Panc1 (cell line): ENCODE measurements around the gene PXDN. TPM values are rescaled to one million over a fixed set of nuclear protein-coding genes. Genes with fewer than 3 reads are reported as not detected.

Source experiments
- ATAC-seq: fragments of 200-7000 bp; cut with Tn5 transposase; 2 replicates; pipeline ENCODE4 v1.9.1; 2020; ENCODE audit warnings: mild to moderate bottlenecking, moderate library complexity
- BruUV-seq: library from RNA; stranded (reverse); fragments of 400-500 nt; replicated peaks from 2 replicates; lab custom pipeline; 2021; lab: Mats Ljungman, UMichigan
- CTCF ChIA-PET: fragments of 300-600 bp; sonication (Branson Sonifier 250); formaldehyde crosslinking; loops from one replicate; lab custom pipeline; 2022; ENCODE audit warnings: antibody characterized with exemption; lab: Charles Lee
- POLR2A ChIA-PET: fragments of 300-600 bp; sonication (Branson Sonifier 250); formaldehyde crosslinking; loops from one replicate; lab custom pipeline; 2022; ENCODE audit warnings: antibody characterized with exemption; lab: Charles Lee
- DNase-seq: peaks from one replicate; pipeline ENCODE4 v3.0.0-alpha.2; 2010; ENCODE audit warnings: low read depth, low spot score
- H3K27ac ChIP-seq: 2 replicates; pipeline ENCODE4 v1.5.1; 2011; ENCODE audit warnings: mild to moderate bottlenecking, low read length, inconsistent platforms
- H3K27me3 ChIP-seq: fragments of 200-500 bp; sonication (Bioruptor generic); 2 replicates; pipeline ENCODE4 v1.6.0; 2014; ENCODE audit warnings: low read length, inconsistent platforms; ENCODE audit not compliant: control insufficient read depth, insufficient read depth
- H3K36me3 ChIP-seq: fragments of 200-500 bp; sonication (Bioruptor generic); 2 replicates; pipeline ENCODE4 v1.5.1; 2014; ENCODE audit warnings: inconsistent platforms, mild to moderate bottlenecking, low read length, moderate library complexity; ENCODE audit not compliant: control insufficient read depth, insufficient read depth
- H3K4me1 ChIP-seq: 2 replicates; pipeline ENCODE4 v1.5.1; 2011; ENCODE audit warnings: inconsistent platforms, mild to moderate bottlenecking, low read length, moderate library complexity; ENCODE audit not compliant: control insufficient read depth, insufficient read depth
- H3K4me3 ChIP-seq, 2 experiments: 2 replicates each; pipeline ENCODE4 v1.5.1; 2011 to 2012; ENCODE audit warnings: low read depth in 2 of 2, low read length in 2 of 2, mild to moderate bottlenecking in 2 of 2, inconsistent platforms in 1 of 2, moderate library complexity in 1 of 2
- H3K9me3 ChIP-seq: fragments of 200-500 bp; sonication (Bioruptor generic); 2 replicates; pipeline ENCODE4 v1.5.1; 2014; ENCODE audit warnings: low read depth, mild to moderate bottlenecking, inconsistent platforms, low read length, moderate library complexity; ENCODE audit not compliant: control insufficient read depth, insufficient read depth
- POLR2AphosphoS5 ChIP-seq: IDR thresholded peaks from 2 replicates; pipeline ENCODE4 v1.6.1; 2012; ENCODE audit warnings: mild to moderate bottlenecking, low read depth, low read length, moderate library complexity
- SIN3A ChIP-seq: IDR thresholded peaks from 2 replicates; pipeline ENCODE4 v1.6.1; 2012; ENCODE audit warnings: low read depth, mild to moderate bottlenecking, low read length, moderate library complexity, borderline replicate concordance; ENCODE audit not compliant: insufficient read depth
- TCF7L2 ChIP-seq: IDR thresholded peaks from 2 replicates; pipeline ENCODE4 v1.6.1; 2011; ENCODE audit warnings: mild to moderate bottlenecking, low read depth, low read length, inconsistent platforms
- in situ Hi-C: cut with HindIII; loops from 2 replicates; pipeline ENCODE4 v1.10.0; 2016; ENCODE audit warnings: low sequenced_read_pairs, low pct_unique_long_range_greater_than_20kb
- intact Hi-C: fragments of 100-400 bp; cut with micrococcal nuclease; formaldehyde crosslinking; loops from one replicate; pipeline ENCODE4 v1.10.0; 2022; ENCODE audit not compliant: unreplicated experiment
- total RNA-seq: library from RNA; stranded (reverse); gene quantifications from one replicate; pipeline ENCODE4 v1.2.1, GENCODE V29; 2021; ENCODE audit not compliant: unreplicated experiment
- TF ChIP-seq, protein P1 (sequence below): fragments of 450-650 bp; IDR thresholded peaks from 2 replicates; pipeline ENCODE4 v1.5.1; 2017; ENCODE audit warnings: mild to moderate bottlenecking
- TF ChIP-seq, protein P2 (sequence below), 2 experiments: IDR thresholded peaks; 2 replicates each; pipeline ENCODE4 v1.6.1; 2011 to 2012; ENCODE audit warnings: low read depth in 2 of 2, control low read depth in 1 of 2, low read length in 1 of 2, mild to moderate bottlenecking in 1 of 2, moderate library complexity in 1 of 2; ENCODE audit not compliant: insufficient read depth in 1 of 2

Gene PXDN
- total RNA-seq, 1 experiment from 2014 or later = 2.5 TPM

DNA sequence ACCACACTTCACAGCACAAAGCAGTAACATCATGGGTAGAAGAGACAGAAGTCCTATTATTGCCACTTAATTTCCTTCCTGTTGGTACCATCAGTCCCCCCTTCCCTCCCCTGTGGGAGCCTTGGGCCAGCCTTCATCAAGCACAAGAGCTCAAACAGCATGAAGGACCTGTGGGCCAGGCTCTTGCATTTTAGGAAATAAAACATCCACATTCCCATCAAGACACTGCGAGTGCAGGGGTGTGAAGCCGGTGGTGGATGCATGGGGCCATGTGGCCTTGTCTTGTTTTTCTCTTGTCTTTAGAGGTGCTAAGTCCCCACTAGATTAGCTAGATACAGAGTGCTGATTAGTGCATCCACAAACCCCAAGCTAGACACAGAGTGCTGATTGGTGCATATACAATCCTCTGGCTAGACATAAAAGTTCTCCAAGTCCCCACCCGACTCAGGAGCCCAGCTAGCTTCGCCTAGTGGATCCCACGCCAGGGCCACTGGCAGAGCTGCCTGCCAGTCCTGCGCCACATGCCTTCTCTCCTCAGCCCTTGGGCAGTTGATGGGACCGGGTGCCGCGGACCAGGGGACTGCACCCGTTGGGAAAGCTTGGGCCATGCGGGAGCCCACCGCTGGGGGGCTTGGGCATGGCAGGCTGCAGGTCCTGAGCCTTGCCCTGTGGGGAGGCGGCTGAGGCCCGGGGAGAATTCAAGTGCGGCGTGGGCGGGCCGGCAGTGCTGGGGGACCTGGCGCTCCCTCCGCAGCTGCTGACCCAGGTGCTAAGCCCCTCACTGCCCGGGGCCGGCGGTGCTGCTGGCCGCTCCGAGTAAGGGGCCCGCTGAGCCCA, 14.7 kb upstream of the PXDN start:
- Histone ChIP-seq H3K4me1 (0 out of 2 replicates have a peak, but pooled peaks cover 2% of the 10 kb centered on the region), H3K27me3 (no peaks in the 10 kb centered on the region), H3K36me3 (no peaks in the 10 kb centered on the region), H3K4me3 (no peak overlapping the region), H3K27ac (peak overlapping the region; percentile 44; the same call in 1 of the 2 replicates), H3K9me3 (no peaks in the 10 kb centered on the region)
- ATAC-seq (no peak), DNase-seq (no peak)
- POLR2A ChIA-PET = no interaction called here
- intact Hi-C loops = no loop called here
- TF ChIP-seq POLR2AphosphoS5 (no peak), SIN3A (no peak), TCF7L2 (no peak)
- TF ChIP-seq, protein P1, sequence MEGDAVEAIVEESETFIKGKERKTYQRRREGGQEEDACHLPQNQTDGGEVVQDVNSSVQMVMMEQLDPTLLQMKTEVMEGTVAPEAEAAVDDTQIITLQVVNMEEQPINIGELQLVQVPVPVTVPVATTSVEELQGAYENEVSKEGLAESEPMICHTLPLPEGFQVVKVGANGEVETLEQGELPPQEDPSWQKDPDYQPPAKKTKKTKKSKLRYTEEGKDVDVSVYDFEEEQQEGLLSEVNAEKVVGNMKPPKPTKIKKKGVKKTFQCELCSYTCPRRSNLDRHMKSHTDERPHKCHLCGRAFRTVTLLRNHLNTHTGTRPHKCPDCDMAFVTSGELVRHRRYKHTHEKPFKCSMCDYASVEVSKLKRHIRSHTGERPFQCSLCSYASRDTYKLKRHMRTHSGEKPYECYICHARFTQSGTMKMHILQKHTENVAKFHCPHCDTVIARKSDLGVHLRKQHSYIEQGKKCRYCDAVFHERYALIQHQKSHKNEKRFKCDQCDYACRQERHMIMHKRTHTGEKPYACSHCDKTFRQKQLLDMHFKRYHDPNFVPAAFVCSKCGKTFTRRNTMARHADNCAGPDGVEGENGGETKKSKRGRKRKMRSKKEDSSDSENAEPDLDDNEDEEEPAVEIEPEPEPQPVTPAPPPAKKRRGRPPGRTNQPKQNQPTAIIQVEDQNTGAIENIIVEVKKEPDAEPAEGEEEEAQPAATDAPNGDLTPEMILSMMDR = no peak
- TF ChIP-seq, protein P2, sequence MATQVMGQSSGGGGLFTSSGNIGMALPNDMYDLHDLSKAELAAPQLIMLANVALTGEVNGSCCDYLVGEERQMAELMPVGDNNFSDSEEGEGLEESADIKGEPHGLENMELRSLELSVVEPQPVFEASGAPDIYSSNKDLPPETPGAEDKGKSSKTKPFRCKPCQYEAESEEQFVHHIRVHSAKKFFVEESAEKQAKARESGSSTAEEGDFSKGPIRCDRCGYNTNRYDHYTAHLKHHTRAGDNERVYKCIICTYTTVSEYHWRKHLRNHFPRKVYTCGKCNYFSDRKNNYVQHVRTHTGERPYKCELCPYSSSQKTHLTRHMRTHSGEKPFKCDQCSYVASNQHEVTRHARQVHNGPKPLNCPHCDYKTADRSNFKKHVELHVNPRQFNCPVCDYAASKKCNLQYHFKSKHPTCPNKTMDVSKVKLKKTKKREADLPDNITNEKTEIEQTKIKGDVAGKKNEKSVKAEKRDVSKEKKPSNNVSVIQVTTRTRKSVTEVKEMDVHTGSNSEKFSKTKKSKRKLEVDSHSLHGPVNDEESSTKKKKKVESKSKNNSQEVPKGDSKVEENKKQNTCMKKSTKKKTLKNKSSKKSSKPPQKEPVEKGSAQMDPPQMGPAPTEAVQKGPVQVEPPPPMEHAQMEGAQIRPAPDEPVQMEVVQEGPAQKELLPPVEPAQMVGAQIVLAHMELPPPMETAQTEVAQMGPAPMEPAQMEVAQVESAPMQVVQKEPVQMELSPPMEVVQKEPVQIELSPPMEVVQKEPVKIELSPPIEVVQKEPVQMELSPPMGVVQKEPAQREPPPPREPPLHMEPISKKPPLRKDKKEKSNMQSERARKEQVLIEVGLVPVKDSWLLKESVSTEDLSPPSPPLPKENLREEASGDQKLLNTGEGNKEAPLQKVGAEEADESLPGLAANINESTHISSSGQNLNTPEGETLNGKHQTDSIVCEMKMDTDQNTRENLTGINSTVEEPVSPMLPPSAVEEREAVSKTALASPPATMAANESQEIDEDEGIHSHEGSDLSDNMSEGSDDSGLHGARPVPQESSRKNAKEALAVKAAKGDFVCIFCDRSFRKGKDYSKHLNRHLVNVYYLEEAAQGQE (IDR thresholded peaks at IDR 0.05; ENCODE audit: insufficient read depth in 1 of 2, low read depth in 2 of 2, low read length in 1 of 2) = no peak
- CTCF ChIA-PET = no interaction called here
- in situ Hi-C loops = no loop called here
- BruUV-seq = no TSS peak

- in situ Hi-C loops (no loop called here), intact Hi-C loops (no loop called here)
- H3K9me3 ChIP-seq = no peaks in the 10 kb centered on the region
- DNase-seq (no peak), ATAC-seq (no peak)
- H3K4me1 ChIP-seq = 0 out of 2 replicates have a peak, but pooled peaks cover 2% of the 10 kb centered on the region
- H3K27me3 ChIP-seq = no peaks in the 10 kb centered on the region
- H3K27ac ChIP-seq = peak overlapping the region; percentile 2; the same call in 1 of the 2 replicates
- POLR2A ChIA-PET = no interaction called here
- no peaks in the 10 kb centered on the region for H3K36me3 ChIP-seq
- no peak overlapping the region for H3K4me3 ChIP-seq
- no TSS peak for BruUV-seq
- TF ChIP-seq, protein P2 (IDR thresholded peaks at IDR 0.05; ENCODE audit: insufficient read depth in 1 of 2, low read depth in 2 of 2, low read length in 1 of 2) = no peak
- TF ChIP-seq POLR2AphosphoS5 = no peak
- no peak for TF ChIP-seq TCF7L2
- TF ChIP-seq, protein P1 = no peak
- no peak for TF ChIP-seq SIN3A
- CTCF ChIA-PET = no interaction called here
Observed at GRCh38 chr2:1758171-1758570, 13.9 kb upstream of the PXDN start.
